Measurements from ENCODE around the gene TLCD5.

DNA sequence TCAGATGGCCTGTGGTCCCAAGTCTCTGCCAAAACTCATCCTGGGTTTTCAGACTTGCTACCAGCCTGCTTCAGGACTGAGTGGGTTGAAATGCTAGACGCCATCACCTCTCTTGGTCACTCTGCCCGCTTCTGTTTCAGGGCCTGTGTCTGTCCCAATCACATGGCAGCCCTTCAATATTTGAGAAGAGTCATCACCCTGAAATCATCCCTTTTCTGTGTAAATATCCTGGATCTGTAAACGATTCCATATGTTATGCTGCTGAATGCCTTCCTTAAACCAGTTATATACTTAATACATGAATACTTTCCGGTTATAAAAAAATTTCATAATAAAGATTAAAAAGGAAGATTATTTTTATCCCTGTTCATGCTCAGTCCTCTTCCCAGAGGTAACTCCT is 39.8 kb upstream of the TLCD5 start:
- TF ChIP-seq CTCF (IDR thresholded peaks at IDR 0.05) = no peak
- TF ChIP-seq POLR2A (IDR thresholded peaks at IDR 0.05) = no peak
